Activated T-cell treated with anti-CD3 and anti-CD28 coated beads for 4 hours (primary cell): ENCODE measurements around the gene MACROD2.

ENCODE experiments used
- DNase-seq: peaks from one replicate; pipeline ENCODE4 v3.0.0-alpha.2; 2020

The MACROD2 gene

GRCh38 chr20:16020971-16021370 is 2025.7 kb downstream of the MACROD2 start:
- DNase-seq = no peak

- DNase-seq = no peak
Measured at GRCh38 chr20:16025084-16025483, 2029.8 kb downstream of the MACROD2 start.

GRCh38 chr20:16027686-16028085 is 2032.4 kb downstream of the MACROD2 start:
- DNase-seq = no peak

- no peak for DNase-seq
Measured at GRCh38 chr20:16028923-16029322, 2033.6 kb downstream of the MACROD2 start.

GRCh38 chr20:16030253-16030652 is 2034.9 kb downstream of the MACROD2 start:
- no peak for DNase-seq

- DNase-seq = no peak
Measured at GRCh38 chr20:16035576-16035975, 2040.3 kb downstream of the MACROD2 start.

GRCh38 chr20:16036331-16036730 is 2041.0 kb downstream of the MACROD2 start:
- no peak for DNase-seq

- no peak for DNase-seq
Measured at GRCh38 chr20:16040742-16041141, 2045.4 kb downstream of the MACROD2 start.

GRCh38 chr20:16042731-16043130 is 2047.4 kb downstream of the MACROD2 start:
- no peak for DNase-seq

GRCh38 chr20:16043931-16044330 is 2048.6 kb downstream of the MACROD2 start:
- DNase-seq = no peak

GRCh38 chr20:16048876-16049275 is 2053.6 kb downstream of the MACROD2 start:
- DNase-seq = no peak

- no peak for DNase-seq
Measured at GRCh38 chr20:16049529-16050093, 2054.3 kb downstream of the MACROD2 start.

- no peak for DNase-seq
Measured at GRCh38 chr20:16050366-16050765, 2055.1 kb downstream of the MACROD2 start.

- DNase-seq = no peak
Measured at GRCh38 chr20:16051968-16052367, 2056.7 kb downstream of the MACROD2 start.

- no peak for DNase-seq
Measured at GRCh38 chr20:16052456-16052855, 2057.1 kb downstream of the MACROD2 start.

- no peak for DNase-seq
Measured at GRCh38 chr20:16054985-16055384, 2059.7 kb downstream of the MACROD2 start.

- DNase-seq = no peak
Measured at GRCh38 chr20:16057651-16058050, 2062.3 kb downstream of the MACROD2 start.

- DNase-seq = no peak
Measured at GRCh38 chr20:16058268-16058667, 2063.0 kb downstream of the MACROD2 start.

GRCh38 chr20:16059841-16060240 is 2064.5 kb downstream of the MACROD2 start:
- DNase-seq = no peak

- DNase-seq = no peak
Measured at GRCh38 chr20:16061351-16061750, 2066.0 kb downstream of the MACROD2 start.

GRCh38 chr20:16062661-16063581 is 2067.6 kb downstream of the MACROD2 start:
- no peak for DNase-seq

GRCh38 chr20:16063881-16064280 is 2068.6 kb downstream of the MACROD2 start:
- DNase-seq = no peak

GRCh38 chr20:16064989-16065707 is 2069.8 kb downstream of the MACROD2 start:
- no peak for DNase-seq

- no peak for DNase-seq
Measured at GRCh38 chr20:16066571-16066970, 2071.3 kb downstream of the MACROD2 start.
